ENCODE results near the gene RPL5.

DNA sequence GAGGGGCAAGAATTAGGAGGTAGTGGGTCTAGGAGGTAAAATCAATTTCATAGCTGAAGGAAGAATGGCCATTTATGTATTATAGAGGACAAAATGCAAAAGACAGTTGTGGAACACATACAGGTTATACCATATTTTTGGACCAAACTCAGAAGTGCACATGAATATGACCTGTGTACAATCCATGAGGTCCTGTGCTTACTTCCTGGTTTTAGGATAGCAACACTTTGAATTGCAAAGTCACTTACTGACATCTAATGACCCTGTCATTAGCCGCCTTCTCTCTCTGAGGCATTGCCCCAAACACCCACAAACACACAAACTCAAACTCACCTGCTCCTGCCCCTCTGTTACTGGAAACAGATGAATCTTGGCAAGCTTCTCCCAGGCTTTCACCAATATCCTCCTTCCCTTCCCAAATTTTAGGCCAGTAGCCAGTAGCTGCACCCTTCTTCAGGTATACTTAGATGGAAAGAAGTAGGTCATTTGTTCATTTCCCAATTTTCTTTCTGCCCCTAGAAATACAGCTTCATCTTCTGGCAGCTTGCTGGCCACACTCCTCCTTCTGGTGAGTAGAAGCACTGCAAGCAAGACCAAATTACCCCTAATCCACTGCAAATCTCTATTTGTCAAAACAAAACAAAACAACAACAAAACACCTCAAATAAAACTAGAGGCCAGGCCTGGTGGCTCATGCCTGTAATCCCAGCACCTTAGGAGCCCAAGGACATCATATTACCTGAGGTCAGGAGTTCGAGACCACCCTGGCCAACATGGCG, 13.7 kb upstream of the RPL5 start:
- TF ChIP-seq POLR2A (IDR thresholded peaks at IDR 0.05; ENCODE audit: control extremely low read depth in 1 of 2, low read depth in 2 of 2, low read length in 2 of 2) = no peak
- TF ChIP-seq, protein P1, sequence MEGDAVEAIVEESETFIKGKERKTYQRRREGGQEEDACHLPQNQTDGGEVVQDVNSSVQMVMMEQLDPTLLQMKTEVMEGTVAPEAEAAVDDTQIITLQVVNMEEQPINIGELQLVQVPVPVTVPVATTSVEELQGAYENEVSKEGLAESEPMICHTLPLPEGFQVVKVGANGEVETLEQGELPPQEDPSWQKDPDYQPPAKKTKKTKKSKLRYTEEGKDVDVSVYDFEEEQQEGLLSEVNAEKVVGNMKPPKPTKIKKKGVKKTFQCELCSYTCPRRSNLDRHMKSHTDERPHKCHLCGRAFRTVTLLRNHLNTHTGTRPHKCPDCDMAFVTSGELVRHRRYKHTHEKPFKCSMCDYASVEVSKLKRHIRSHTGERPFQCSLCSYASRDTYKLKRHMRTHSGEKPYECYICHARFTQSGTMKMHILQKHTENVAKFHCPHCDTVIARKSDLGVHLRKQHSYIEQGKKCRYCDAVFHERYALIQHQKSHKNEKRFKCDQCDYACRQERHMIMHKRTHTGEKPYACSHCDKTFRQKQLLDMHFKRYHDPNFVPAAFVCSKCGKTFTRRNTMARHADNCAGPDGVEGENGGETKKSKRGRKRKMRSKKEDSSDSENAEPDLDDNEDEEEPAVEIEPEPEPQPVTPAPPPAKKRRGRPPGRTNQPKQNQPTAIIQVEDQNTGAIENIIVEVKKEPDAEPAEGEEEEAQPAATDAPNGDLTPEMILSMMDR (IDR thresholded peaks at IDR 0.05; ENCODE audit: control extremely low read depth in 1 of 3, insufficient read depth in 1 of 3, low read depth in 1 of 3, low read length in 3 of 3) = peak in 2 of 3 experiments; percentile 66 to 69; a peak in 3 of 4 replicates
- TF ChIP-seq EP300 (IDR thresholded peaks at IDR 0.05; ENCODE audit: borderline replicate concordance in 1 of 2, low read depth in 2 of 2, low read length in 2 of 2) = no peak
- no peak for TF ChIP-seq CEBPB (IDR thresholded peaks at IDR 0.05; ENCODE audit: low read depth, low read length)
- no peak for TF ChIP-seq YY1 (IDR thresholded peaks at IDR 0.05; ENCODE audit: low read depth, low read length)
- TF ChIP-seq EGR1 (IDR thresholded peaks at IDR 0.05; ENCODE audit: borderline replicate concordance, low read depth, low read length) = no peak
- no peak for TF ChIP-seq RFX5 (IDR thresholded peaks at IDR 0.05; ENCODE audit: borderline replicate concordance, low read depth, low read length)
- no peak for TF ChIP-seq POLR2AphosphoS5 (IDR thresholded peaks at IDR 0.05; ENCODE audit: low read depth, low read length)
- no peak for TF ChIP-seq ASH2L (IDR thresholded peaks at IDR 0.05; ENCODE audit: low read length)
- TF ChIP-seq GTF2F1 (IDR thresholded peaks at IDR 0.05; ENCODE audit: borderline replicate concordance, low read depth, low read length) = no peak
